ENCODE data around the gene FBLN1.
"Not testable (repeated sequence)": the region's sequence is repeated elsewhere in the genome, so short reads cannot be mapped to it uniquely, and the experiment has no call there.

The FBLN1 gene

DNA sequence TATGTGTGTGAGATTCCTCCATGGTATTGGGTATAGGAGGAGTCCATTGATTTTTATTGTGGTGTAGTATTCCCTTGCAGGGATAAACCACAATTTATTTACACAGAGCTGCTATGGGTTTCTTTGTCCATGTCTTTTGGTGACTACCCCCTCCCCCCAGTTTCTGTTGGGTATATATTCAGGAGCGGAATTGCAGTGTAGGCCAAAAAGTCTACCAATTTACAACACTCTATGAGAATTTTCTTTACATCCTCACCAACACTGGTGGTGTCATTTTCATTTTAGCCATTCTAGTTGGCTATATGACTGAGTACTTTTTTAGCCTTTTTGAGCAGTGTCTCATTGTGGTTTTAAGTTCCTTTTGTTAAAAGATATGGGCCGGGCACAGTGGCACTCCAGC lies 113.7 kb downstream of the FBLN1 start:
- no peak for DNase-seq

DNA sequence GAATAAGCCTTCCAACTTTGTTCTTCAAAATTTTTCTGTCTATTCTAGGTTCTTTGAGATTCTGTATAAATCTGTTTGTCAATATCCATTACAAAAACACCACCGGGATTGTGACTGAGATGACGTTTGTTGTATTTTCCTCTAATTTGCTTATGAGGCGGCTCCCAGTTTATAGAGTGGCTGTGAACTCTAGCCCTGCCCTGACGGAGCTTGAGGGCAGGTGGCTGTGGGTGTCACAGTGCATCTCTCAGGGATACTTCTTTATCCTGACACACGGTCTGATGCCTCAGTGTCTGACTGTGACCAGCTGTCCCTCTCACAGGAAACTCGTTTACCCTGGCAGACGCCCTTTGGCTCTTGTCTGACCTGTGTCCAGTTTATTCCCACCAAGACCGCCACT lies 115.3 kb downstream of the FBLN1 start:
- DNase-seq: no peak

DNA sequence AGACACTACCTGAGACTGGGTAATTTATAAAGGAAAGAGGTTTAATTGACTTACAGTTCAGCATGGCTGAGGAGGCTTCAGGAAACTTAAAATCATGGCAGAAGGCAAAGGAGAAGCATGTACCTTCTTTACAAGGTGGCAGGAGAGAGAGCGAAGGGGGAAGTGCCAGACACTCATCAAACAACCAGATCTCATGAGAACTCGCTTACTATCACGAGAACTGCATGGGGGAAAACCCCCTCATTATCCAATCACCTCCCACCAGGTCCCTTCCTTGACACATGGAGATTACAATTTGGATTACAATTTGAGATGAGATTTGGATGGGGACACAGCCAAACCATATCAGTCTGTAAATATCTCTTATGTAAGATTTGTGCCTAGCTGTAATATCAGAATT lies 118.0 kb downstream of the FBLN1 start:
- no peak for DNase-seq

DNA sequence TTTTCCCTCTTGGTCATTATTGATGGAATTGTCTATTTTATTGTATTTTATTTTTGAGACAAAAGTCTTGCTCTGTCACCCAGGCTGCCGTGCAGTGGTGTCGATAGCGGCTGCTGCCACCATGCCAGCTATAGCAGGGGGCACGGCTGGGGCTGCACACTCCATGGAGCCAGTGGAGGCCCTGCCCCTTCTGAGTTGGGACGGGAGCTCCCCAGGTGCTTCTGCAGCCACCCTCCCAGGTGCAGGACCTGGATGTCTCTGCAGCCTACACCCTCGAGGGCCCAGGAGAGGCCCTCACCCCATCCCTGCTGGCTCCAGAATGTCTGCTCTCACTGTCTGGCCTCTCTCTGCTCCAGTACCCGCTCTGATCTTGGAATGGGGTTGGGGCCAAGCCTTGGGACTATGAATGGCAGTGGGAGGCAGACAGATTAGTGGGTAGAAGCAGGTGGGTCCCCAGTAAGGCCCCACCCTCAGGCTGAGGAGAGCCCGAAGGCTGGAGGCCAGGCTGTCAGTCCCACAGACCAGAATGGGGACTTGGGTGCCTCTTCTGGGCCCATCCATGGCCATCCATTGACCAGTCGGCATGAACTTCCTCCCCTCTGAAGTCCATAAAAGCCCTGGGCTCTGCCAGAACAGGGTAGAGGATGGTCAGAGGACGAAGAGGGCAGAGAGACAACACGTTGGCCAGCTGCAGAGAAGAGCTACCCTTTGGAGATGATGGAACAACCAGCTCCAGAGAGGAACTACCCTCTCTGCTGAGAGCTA lies 119.3 kb downstream of the FBLN1 start:
- DNase-seq: no peak

DNA sequence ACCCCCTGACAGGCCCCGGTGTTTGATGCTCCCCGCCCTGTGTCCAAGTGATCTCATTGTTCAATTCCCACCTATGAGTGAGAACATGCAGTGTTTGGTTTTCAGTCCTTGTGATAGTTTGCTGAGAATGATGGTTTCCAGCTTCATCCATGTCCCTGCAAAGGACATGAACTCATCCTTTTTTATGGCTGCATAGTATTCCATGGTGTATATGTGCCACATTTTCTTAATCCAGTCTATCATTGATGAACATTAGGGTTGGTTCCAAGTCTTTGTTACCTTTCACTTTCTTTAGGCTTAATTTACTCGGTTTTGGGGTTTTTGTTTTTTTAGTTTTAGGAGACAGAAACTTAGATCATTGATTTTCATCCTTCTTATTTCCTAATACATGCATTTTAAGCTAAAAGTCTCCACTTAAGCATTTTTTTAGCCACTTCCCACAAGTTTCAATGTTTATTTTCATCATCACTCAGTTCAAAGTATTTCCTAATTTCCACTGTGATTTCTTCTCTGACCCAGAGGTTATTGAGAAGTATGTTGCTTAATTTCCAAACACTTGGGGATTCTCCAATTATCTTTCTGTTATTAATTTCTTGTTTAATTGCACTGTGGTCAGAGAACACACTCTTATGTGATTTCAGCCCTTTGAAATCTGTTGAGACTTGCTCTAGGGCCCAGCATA lies 120.9 kb downstream of the FBLN1 start:
- not testable (repeated sequence) for DNase-seq

DNA sequence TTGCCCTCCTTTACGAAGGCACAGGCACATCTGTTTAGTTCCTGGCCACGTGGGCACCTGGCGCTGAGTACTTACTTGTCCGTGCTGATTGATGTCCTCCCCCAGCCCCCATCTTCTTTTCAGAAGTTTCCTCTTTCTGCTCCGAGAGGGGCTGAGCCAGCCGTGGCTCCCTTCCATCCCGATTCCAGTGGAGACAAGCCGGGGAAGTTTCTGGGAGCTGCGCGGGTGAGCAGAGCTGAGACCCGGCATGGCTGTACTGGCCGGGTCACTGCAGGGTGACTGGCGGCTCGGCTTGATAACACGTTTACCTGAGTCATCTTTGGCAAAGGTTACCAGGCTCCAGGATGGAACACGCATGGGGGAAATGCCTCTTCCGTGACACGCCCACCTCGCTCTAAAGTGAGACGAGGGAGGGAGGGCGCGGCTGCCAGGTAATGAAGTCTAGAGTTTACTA lies 123.5 kb downstream of the FBLN1 start:
- DNase-seq: no peak

DNA sequence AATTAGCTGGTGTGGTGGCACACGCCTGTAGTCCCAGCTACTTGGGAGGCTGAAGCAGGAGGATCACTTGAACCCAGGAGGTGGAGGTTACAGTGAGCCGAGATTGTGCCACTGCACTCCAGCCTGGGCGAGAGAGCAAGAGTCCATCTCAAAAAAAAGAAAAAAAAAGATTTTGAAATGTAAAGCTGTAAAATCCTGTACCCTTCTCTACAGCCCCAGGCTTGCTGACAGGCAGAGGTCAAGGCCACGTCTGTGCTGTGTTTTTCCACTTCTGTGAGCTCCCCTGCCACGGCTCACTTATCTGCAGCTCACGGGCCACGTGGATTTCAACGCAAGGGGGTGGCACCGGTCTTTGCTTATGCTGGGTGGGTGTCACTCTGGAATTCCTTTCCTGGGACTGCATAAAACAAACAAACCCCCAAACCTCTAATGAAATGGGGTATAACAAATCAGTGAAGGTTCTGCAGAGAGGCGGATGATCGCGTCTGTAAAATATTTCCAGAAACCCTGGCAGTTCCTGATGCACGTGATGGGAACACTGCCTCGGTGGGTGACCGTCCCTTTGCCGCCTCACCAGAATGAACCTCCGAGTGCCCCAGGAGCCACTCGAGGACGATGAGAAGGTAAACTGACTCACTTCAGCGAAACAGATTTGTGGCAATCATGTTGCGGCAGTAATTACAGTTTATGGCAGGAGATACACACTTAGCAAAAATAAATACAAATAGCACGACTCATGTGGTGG lies 125.0 kb downstream of the FBLN1 start:
- DNase-seq: no peak

DNA sequence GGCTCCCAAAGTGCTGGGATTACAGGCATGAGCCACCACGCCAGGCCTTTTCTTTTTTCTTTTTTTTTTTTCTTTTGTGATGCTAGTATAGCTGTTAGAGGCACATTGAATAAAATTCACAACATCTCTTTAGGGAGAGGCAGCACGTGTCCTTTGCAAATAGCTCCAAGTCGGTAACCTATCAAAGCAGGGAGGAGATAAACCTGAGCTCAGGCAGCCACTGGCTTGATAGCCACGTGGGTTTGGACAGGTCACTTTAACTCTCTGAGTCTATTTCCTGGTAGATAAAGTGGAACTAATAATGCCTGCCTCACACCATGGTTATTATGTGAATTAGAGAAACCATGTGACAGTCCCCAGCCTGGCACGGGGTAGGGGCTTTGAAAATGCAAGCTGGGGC lies 125.8 kb downstream of the FBLN1 start:
- DNase-seq: no peak

DNA sequence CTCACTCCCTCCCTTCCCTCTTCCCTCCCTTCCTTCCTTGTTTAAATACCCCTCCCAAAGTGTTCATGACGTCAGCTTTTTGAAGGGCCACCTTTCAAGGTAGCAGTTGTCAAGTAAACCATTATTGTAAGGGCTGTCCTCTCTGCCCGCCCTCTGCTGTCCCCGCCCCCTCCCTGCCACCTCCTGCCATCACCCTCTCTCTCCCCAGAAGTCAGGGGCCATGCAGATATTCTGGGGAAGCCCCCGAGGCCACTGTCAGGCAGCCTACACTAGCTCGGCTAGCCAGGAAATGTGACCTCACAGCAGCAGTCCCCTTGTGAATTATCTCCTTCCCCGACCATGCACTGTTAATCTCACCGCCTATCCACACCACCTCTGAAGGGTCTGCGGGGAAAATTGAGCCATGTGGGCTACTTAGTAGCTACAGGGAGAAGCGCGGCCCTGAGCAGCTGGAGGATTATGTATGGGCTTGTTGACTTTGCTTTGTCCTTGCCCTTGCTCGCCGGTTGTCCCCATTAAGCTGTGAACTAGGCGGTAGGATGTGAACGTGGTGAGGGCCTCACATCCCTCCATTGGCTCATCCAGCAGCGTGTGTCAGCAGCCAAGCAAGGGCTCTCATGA lies 126.9 kb downstream of the FBLN1 start:
- DNase-seq: no peak

DNA sequence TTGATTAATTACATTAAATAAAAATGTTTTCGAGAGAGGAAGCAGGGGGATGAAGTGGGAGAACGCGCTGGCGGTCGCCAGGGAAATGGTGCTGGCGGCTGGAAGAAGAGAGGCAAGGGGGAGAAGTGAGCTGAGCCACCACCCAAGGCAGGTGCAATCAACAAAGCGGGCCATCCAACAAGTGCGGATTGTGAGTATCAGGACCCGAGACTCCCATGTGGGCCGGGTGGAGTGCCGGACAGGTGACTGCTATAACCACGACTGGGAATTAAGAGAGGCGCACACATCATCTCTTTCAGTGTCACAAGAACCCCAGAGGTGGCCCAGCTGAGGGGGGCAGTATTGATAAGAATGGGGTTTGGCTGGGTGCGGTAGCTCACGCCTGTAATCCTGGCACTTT lies 127.8 kb downstream of the FBLN1 start:
- DNase-seq: no peak

DNA sequence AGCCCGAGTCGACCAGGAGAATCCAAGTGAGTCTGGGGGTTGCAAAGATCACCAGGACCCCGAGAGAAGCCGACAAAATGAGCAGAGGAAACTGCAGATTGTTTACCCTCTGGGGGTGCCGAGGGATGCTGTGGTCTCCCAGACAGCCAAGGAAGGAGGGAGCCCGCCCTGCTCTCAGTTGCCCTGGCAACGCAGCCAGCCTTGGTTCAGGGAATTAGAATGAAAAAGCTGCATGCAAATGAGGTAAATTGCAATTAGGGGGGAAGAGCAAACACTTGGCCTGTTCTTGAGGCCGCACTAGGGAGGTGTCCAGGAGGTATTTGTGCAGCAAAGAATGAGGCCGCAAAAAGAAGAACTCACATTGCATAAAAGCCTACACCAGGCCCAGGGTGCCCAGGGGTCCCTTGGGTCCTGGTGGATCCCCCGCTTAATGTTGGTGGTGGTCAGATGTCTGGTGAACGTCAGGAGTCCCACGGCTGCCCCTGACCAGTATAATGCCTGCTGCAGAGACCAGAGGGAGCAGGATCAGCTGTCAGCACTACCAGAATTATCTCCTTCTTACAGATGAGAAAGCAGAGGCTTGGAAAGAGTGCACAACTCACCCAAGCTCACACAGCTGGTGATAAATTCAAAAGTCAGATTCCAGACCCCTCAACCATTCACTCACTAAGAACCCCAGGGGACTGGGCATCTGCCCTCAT lies 128.6 kb downstream of the FBLN1 start:
- DNase-seq: no peak

DNA sequence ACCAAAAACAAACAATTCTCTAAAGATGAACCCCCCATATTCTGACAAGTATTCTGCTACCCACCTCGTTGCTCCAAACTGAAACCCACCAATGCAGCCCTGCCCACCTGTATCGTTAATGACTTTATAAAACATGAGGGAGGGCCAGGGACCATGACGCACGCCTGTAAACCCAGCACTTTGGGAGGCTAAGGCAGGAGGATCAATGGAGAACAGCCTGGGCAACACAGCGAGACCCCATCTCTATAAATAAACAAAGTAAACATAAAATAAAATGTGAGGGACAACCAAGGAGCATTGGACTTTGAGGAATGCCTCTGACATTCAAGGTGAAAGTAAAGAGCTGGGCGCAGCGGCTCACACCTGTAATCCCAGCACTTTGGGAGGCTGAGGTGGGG lies 129.2 kb downstream of the FBLN1 start:
- no peak for DNase-seq

DNA sequence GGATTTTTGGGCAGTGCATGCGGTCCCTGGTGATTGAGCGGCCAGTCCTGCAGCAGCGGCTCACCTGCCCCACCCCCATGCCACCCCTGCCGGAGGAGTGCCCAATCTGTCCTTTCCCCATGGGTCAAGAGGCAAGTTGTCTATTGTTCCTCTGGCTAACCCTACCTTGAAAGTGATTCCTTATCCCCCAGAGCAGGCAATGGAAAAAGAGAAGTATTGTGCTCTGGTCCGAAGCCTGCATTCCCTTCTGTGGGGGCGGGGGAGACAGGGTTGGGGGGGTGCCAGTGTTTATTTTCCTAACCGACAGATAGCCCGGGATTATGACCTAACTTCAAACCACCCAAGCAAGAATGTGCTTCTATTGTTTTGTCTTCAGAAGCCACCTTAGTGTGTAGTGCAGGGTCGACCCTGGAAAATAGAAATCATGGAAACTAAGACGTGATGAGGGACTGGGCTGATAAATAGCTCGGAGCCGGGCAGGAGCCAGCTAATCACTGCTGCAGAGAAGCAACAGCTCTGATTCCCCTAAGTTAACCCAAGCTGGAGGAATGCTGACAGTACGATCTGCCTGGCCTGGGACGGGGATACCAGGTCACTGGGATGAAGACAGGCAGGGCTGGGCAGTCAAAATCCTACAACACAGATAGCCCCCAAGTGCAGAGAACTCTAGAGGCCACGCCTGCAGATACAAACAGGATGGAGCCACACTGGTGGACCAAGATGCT lies 130.3 kb downstream of the FBLN1 start:
- no peak for DNase-seq

DNA sequence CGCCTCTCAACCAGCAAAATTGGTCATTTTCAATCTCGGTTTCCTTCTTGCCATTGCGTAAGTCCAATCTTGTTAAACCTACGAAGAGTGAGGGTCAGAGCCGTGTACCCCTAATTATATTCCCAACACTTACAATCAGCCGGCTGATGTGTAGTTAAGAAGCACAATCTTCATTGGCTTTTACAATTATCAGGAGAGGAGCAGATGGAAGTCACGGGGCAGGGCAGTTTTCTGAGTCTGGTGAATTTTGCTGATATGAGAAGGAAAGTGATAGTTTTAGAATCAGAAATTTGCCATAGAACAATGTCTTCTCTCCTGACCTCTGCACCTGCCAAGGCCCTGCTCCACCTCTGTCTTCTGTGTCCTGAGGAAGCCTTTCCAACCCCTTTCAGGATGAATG lies 134.0 kb downstream of the FBLN1 start:
- DNase-seq: no peak

DNA sequence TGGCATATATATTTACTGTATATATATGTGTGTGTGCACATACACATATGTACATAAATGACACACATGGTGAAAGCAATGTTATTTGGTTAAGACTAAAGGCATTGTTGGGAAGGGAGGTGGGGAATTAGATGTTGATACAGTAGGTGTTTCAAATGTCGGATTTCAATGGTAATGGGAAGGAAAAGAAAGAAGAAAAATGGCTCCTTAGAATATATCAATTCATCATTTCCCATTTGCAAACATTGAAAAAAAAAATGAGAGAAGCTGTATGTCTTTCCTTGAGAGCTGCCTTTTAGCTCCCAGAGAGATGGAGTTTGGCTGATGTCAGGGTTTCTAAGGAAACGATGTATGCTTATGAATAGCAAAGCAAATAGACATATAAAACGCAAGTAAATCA lies 135.5 kb downstream of the FBLN1 start:
- DNase-seq: no peak

DNA sequence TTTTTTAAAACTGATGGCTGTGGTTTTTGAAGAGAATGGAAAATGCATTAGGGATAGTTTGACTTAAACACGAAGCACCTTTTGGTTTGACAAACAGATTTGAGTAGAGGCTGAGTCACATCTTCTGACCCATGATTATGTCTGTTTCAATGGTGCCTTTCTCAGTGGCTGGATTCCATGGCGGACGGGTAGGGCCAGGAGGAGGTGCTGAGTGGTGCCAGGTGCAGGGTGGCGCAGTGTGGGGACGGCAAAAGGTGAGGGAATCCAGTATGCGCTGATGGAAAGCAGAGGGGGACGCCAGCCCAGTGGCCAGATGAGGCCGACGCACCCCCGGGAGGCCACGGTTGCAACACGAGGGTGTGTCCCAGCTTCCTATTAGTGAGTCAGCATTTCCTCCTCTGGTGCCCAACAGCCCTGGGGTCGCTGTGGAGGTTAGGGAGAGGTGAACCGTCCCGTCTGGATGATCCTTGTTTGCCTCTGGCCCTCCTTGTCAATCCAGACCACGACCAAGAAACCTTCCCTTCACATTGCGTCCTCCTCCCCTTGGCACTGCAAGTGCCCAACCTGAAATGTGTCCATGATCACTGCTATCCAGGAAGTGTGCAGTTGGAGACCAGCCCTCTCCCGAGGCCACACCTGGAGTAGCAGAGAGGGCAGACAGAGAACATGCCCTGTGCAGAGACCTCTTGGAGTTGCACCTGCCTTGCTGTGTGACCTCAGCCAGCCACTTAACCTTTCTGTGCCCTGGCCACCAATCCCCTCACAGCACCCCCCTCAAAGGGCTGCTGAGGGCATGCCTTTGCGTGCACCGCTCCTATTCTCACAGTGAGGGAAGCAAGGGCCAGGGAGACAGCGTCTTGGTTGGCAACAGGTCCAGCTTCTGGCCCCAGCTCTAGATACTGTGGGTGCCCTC lies 136.4 kb downstream of the FBLN1 start:
- no peak for DNase-seq

DNA sequence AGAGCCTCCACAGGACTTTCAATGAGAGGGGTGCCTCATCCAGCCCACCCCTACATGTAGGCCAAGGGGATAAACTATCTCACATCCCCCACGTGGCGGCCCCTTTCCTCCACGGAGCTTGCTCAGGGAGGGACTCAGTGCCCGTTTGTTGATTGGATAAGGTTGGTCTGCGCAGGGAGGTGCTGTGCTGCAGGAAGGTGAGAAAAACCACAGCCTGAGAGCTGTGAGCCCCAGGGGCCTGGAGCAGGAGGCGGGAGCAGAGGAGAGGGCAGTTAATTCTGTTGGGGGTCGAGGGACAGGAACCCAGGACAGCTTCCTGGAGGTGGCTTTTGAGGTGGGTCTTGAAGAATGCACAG lies 137.0 kb downstream of the FBLN1 start:
- no peak for DNase-seq

DNA sequence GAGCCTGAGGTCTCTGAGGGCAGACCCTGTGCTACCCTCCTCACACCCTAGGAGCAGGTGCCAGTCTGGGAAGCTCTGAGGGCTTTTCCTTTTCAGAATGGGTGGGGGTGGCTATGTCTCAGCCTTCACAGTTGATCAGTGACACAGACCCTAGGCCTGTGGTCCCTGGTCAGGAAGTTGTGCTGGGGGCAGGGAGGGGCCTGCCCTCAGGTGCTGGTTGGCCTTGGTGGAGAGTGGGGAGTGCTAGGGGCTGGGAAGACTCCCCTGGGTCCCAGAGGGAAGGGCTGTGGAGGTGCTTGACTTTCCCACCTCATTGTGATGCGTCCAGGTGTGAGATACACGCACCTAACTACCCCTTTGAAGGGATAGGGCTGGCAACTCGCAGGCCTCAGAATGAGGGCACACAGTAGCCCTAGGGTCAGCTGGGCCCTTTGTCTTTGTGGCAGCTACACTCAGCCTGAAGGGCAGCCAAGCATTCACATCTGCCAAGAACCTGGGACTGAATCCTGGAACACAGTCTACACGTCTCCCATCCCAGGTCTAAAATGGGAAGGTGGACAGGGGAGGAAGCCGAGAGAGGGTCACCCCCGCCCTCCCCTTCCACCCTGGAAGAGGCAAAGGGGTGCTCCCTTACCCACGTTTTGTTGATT lies 137.7 kb downstream of the FBLN1 start:
- no peak for DNase-seq

DNA sequence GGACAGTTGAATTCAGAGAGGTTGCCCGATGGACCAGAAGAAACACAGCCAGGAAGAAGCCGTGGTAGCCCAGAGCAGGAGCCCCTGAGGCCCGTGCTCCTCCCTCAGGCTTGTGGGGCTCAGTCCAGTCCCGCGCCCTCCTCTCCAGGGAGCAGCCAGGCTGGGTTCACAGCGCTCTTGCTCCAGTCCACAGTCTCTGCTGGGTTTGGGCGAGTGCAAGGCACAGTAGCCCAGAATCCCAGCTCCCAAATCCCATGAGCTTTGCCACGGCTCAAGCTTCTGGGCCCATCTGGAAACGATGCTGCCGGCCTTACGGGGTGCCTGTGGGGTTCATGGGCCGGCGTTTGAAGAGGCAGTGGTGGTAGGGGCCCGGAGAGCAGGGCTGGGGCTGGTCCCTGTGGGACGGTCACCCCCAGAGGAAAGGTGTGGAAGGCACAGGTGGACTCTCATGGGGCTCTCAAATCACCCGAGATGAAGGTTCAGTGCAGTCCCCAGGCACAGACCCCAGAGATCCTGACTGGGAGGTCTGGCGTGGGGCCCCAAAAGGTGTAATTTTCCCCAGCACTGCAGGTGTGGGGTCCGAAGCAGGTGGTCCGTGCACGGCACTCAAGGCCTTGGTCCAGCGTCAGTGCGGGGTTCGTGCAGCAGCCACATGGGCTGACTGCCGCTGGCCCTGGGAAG lies 138.4 kb downstream of the FBLN1 start:
- no peak for DNase-seq

DNA sequence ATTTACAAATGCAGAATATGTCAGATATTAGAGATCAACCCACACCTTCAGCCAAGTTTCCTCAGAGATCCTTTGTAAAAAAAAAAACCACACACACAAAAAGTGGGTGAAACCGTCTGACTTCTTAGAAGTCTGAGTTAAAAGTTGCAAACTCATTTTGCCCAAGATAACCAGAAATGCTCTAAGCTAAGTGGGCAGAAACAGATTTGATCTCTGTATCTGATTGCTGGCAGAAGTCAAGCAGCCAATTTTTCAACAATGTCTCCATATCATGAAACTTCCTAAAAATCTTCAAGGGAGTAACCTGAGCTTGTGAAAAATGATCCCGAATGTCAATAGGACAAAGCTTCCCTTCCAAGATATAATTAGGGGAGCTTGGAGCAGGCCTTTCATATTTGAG lies 140.3 kb downstream of the FBLN1 start:
- no peak for DNase-seq
